Osteocyte (in vitro differentiated cells): ENCODE measurements around the gene TRMT1. TPM values are rescaled to one million over a fixed set of nuclear protein-coding genes. Genes with fewer than 3 reads are reported as not detected.

Experiments used
- DNase-seq: peaks from one replicate; pipeline ENCODE4 v3.0.0; 2021; ENCODE audit warnings: mixed read lengths; ENCODE audit not compliant: unreplicated experiment; ENCODE audit errors: extremely low spot score
- H3K27ac Mint-ChIP-seq: one replicate; pipeline ENCODE4 v1.8.0; 2021; ENCODE audit warnings: mild to moderate bottlenecking, mixed read lengths; ENCODE audit not compliant: unreplicated experiment
- H3K27me3 Mint-ChIP-seq: one replicate; pipeline ENCODE4 v1.8.0; 2021; ENCODE audit warnings: mixed read lengths; ENCODE audit not compliant: unreplicated experiment
- H3K36me3 Mint-ChIP-seq: one replicate; pipeline ENCODE4 v1.8.0; 2021; ENCODE audit warnings: mixed read lengths; ENCODE audit not compliant: unreplicated experiment
- H3K4me1 Mint-ChIP-seq: one replicate; pipeline ENCODE4 v1.8.0; 2021; ENCODE audit warnings: mixed read lengths; ENCODE audit not compliant: unreplicated experiment
- H3K4me3 Mint-ChIP-seq: one replicate; pipeline ENCODE4 v1.8.0; 2021; ENCODE audit warnings: mild to moderate bottlenecking, moderate library complexity, mixed read lengths; ENCODE audit not compliant: unreplicated experiment
- H3K9me3 Mint-ChIP-seq: one replicate; pipeline ENCODE4 v1.8.0; 2021; ENCODE audit warnings: mixed read lengths; ENCODE audit not compliant: unreplicated experiment
- total RNA-seq: library from RNA; stranded (reverse); gene quantifications from 2 replicates; pipeline ENCODE4 v1.2.1, GENCODE V29; 2021
- TF ChIP-seq, protein P1 (sequence below): fragments of 200-600 bp; sonication (generic); IDR thresholded peaks from 2 replicates; pipeline ENCODE4 v1.5.0; 2021; ENCODE audit warnings: antibody characterized with exemption, mild to moderate bottlenecking, moderate library complexity

The TRMT1 gene
- total RNA-seq, 1 donor from 2014 or later: 43.1 TPM

DNA sequence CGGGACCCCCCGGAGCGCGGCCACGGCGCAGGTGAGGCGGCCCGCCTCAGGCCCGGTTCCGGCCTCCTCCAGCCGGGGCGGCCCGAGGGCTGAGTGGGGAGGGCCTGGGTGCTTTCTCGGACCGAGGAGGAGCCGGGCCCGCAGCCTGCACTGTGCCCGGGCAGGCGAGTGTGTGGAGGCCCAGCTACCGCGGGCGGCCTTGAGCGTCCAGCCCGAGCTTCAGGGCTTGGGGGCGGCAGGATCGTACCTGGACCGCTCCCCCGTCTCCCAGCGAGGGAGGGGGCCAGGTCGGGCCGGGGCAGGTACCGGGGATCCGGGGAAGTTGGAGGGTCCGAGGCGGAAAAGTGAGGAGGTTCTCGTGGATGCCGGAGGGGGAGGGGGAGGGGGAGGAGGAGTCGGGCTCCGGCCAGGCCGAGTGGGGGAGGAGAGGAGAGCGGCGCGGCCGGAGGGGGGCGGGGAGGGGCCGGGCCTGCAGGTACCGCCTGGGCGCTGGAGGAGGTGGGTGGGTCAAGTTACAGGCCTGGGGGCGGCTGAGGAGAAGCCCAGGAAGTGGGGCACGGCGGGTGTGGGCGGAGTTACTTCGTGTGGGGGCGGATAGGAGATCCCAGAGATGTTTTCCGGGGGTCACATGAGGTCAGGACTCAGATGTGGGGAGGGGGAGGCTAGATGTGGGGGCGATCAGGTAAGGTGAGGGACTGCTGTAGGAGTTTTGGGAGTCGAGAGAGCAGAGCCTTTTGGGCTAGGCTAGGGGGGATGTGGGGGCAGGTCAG lies 2.1 kb upstream of the TRMT1 start:
- Mint-ChIP-seq H3K27ac (peak overlapping the region; percentile 89), H3K27me3 (no peaks in the 10 kb centered on the region), H3K9me3 (no peaks in the 10 kb centered on the region), H3K36me3 (no peaks in the 10 kb centered on the region), H3K4me1 (peaks cover 56% of the 10 kb centered on the region), H3K4me3 (peak overlapping the region; percentile 77)
- TF ChIP-seq, protein P1, sequence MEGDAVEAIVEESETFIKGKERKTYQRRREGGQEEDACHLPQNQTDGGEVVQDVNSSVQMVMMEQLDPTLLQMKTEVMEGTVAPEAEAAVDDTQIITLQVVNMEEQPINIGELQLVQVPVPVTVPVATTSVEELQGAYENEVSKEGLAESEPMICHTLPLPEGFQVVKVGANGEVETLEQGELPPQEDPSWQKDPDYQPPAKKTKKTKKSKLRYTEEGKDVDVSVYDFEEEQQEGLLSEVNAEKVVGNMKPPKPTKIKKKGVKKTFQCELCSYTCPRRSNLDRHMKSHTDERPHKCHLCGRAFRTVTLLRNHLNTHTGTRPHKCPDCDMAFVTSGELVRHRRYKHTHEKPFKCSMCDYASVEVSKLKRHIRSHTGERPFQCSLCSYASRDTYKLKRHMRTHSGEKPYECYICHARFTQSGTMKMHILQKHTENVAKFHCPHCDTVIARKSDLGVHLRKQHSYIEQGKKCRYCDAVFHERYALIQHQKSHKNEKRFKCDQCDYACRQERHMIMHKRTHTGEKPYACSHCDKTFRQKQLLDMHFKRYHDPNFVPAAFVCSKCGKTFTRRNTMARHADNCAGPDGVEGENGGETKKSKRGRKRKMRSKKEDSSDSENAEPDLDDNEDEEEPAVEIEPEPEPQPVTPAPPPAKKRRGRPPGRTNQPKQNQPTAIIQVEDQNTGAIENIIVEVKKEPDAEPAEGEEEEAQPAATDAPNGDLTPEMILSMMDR: no peak
- no peak for DNase-seq

DNA sequence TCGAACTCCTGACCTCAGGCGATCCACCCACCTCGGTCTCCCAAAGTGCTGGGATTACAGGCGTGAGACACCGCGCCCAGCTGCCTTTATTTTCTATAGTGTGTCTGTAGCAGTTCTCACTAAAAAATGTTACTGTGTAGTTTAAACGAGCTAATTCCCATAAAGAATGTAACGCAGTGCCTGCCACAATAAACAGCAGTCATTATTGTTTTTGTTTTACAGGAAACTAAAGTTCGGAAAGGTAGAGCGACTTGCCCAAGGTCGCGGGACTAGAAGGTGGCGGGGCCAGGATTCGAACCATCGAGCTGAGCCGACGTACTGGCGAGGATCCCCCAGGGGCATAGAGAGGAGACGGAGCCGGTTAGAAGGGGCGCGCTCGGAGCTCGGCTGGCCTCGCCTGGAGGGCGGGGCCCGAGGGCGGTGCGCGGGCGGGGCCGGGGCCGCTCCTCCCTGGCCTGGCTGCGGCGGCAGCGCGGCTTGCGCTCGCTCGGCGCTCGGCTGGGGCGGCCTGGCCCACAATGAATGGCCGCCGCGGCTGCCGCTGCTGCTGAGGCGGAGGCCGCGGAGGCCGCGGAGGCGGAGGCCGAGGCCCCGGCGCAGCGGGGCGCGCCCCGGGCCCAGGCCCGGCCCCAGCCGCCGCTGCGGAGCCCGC lies 1.4 kb upstream of the TRMT1 start, which contains the start of gene NACC1:
Gene NACC1, plus strand, starts transcription at position 493 of the 652 bp plus-strand sequence. CDS start 16,944 bp downstream, outside the sequence.
- H3K36me3 Mint-ChIP-seq: no peaks in the 10 kb centered on the region
- no peaks in the 10 kb centered on the region for H3K9me3 Mint-ChIP-seq
- peak within 1 kb of the TSS; percentile 91 for H3K27ac Mint-ChIP-seq
- peaks cover 56% of the 10 kb centered on the region for H3K4me1 Mint-ChIP-seq
- H3K27me3 Mint-ChIP-seq: no peaks in the 10 kb centered on the region
- H3K4me3 Mint-ChIP-seq: peak within 1 kb of the TSS; percentile 96
- DNase-seq: peak; percentile 98
- TF ChIP-seq, protein P1: no peak

DNA sequence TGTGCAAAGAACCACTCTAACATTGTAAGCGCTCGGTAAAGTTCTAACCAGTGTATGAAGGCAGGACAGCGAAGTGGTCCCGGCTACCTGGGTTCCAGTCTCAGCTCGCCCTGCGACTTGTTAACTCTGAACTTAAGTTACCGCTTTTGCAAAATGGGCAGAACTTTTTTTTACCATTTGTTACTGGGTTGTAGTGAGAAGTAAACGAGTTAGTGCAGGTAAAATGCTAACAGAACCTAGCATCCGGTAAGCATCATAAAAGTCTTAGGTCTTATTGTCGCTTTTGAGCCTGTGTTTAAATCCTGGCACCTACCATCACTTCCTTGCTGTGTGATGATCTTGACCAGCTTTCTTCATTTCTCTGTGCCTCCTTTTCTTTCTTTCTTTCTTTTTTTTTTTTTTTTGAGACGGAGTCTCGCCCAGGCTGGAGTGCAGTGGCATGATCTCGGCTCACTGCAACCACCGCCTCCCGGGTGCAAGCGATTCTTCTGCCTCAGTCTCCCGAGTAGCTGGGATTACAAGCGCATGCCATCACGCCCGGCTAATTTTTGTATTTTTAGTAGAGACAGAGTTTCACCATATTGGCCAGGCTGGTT lies 734 bp upstream of the TRMT1 start:
- H3K27me3 Mint-ChIP-seq: no peaks in the 10 kb centered on the region
- TF ChIP-seq, protein P1: no peak
- peak overlapping the region; percentile 91 for H3K27ac Mint-ChIP-seq
- H3K4me1 Mint-ChIP-seq: peaks cover 52% of the 10 kb centered on the region
- peak overlapping the region; percentile 96 for H3K4me3 Mint-ChIP-seq
- H3K36me3 Mint-ChIP-seq: peaks cover 2% of the 10 kb centered on the region
- H3K9me3 Mint-ChIP-seq: no peaks in the 10 kb centered on the region
- DNase-seq: no peak

DNA sequence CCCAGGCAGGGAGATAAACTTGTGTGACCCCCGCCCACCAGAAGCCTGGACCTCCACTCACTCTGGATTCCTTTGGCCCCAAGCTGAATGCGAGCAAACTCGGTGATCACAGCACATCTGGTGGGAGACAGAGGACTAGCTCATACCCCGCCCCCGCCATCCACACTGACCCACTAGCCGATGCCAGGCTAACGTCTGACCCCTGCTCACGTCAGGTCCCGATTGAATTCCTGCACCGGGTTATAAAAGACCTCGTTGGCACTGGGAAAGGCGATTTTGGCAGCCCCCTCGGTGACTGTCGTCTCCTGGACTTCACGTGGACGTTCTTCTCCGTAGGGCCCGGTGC lies 631 bp downstream of the TRMT1 start:
- Mint-ChIP-seq H3K4me3 (peak overlapping the region; percentile 96), H3K4me1 (peaks cover 38% of the 10 kb centered on the region), H3K27me3 (no peaks in the 10 kb centered on the region), H3K27ac (peak overlapping the region; percentile 75), H3K9me3 (no peaks in the 10 kb centered on the region), H3K36me3 (peaks cover 2% of the 10 kb centered on the region)
- TF ChIP-seq, protein P1: no peak
- DNase-seq: no peak

DNA sequence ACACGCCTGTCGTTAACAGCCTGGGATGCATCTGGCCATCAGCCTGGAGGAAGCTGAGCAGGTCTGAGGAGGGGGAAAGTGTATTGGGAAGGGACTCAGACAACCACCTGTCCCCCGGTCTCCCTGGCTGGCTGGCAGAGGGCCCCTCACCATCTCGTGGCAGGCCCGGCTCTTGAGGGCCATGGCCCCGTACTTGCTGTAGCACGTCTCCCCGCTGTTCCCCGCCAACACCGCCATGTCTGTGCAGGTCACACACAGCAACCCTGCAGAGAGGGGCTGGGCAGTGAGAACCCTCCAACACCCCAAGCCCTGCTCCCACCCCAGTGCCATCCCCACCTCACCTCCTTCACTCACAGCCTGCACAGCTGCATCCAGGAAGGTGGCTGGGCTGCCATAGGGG lies 4.0 kb downstream of the TRMT1 start:
- no peak for DNase-seq
- H3K27ac Mint-ChIP-seq: no peak overlapping the region
- no peaks in the 10 kb centered on the region for H3K27me3 Mint-ChIP-seq
- no peaks in the 10 kb centered on the region for H3K9me3 Mint-ChIP-seq
- H3K36me3 Mint-ChIP-seq: peaks cover 4% of the 10 kb centered on the region
- TF ChIP-seq, protein P1: no peak
- no peak overlapping the region for H3K4me3 Mint-ChIP-seq
- H3K4me1 Mint-ChIP-seq: peaks cover 17% of the 10 kb centered on the region
